Gastrocnemius medialis (tissue), 4 donors: ENCODE measurements around the gene HEMGN.

Experiments used
- CTCF ChIP-seq, 5 experiments: fragments of 450-650 bp in 3 of 5; fragments of 200-600 bp in 2 of 5; sonication (generic) in 2 of 5; IDR thresholded peaks in 4 of 5; conservative IDR thresholded peaks in 1 of 5; 1 replicate in 4 of 5; 2 replicates in 1 of 5; pipeline ENCODE4 v1.5.1; 2016 to 2019; ENCODE audit warnings: antibody characterized with exemption in 5 of 5, mild to moderate bottlenecking in 3 of 5, moderate library complexity in 3 of 5
- POLR2A ChIP-seq, 2 donors: fragments of 450-650 bp; IDR thresholded peaks; one replicate each; pipeline ENCODE4 v1.6.1; 2017; ENCODE audit warnings: antibody characterized with exemption in 2 of 2, mild to moderate bottlenecking in 2 of 2, moderate library complexity in 2 of 2

GRCh38 chr9:97895211-97895610 lies 42.8 kb downstream of the HEMGN start:
- TF ChIP-seq CTCF (IDR thresholded peaks at IDR 0.05 in 4 of 5, conservative IDR thresholded peaks at IDR 0.05 in 1 of 5) (no peak), POLR2A (IDR thresholded peaks at IDR 0.05) (no peak)
